Measurements from ENCODE around the gene ERP27. TPM values are rescaled to one million over a fixed set of nuclear protein-coding genes. Genes with fewer than 3 reads are reported as not detected.

The ERP27 gene
- total and polyA plus RNA-seq, 2 of the 8 experiments (the other 6 are each of a cell fraction or from before 2014, with no cell fraction given) = not detected

DNA sequence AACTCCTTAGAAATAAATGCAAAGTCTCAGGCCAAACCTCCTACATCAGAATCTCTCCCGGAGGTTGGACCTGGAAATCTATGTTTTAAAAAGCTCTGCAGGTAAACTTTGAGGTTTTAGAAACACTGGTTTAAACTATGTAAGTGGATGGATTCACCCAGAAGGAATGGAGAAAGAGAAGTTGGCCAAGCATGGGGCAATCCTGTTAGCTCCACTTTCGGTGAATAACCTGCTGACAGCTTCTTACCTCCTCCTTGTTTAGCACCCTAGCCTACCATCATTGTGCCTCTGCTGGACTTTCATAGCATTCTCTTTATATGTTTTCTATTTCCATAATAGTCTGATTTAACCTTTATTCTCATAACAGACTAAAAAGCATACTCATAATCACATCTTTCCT, 26.1 kb upstream of the ERP27 start:
- CTCF ChIA-PET (ENCODE audit: partially characterized antibody) = interaction anchor here (1.5 kb wide), 1 partner anchor 26 kb away, joined by 5 read pairs; the partner anchor contains the start of gene ERP27
- FAIRE-seq = no peak

More for the DNA sequence above, 26.1 kb upstream of the ERP27 start:
- Histone ChIP-seq H4K8ac (ENCODE audit: extremely low read depth, insufficient read depth, low read length) (no peak overlapping the region), H3K4ac (replicated peaks; ENCODE audit: insufficient read length, low read depth, low read length) (no peak overlapping the region), H2BK12ac (ENCODE audit: low read depth, low read length) (no peak overlapping the region), H2BK15ac (ENCODE audit: low read length) (no peak overlapping the region), H3K18ac (ENCODE audit: extremely low read depth, low read length) (no peak overlapping the region), H3K9me3 (ENCODE audit: insufficient read depth in 2 of 2, low read depth in 1 of 2, low read length in 1 of 2) (no peaks in the 10 kb centered on the region), H3K36me3 (ENCODE audit: control insufficient read depth in 2 of 4, insufficient read depth in 4 of 4, low read length in 3 of 4) (no peaks in the 10 kb centered on the region), H2BK120ac (replicated peaks; ENCODE audit: low read depth, low read length) (no peak overlapping the region), H2BK20ac (ENCODE audit: low read length) (no peak overlapping the region), H2AFZ (ENCODE audit: low read length) (no peak overlapping the region), H4K91ac (replicated peaks; ENCODE audit: insufficient read length, low read length) (no peak overlapping the region), H2BK5ac (ENCODE audit: low read depth, low read length) (no peak overlapping the region), H3K4me1 (replicated peaks in 1 of 4; ENCODE audit: control insufficient read depth in 3 of 4, insufficient read depth in 4 of 4, low read length in 3 of 4) (no peaks in the 10 kb centered on the region), H4K5ac (ENCODE audit: insufficient read length, low read depth, low read length) (no peak overlapping the region), H3K79me2 (ENCODE audit: control insufficient read depth in 1 of 2, insufficient read depth in 2 of 2, low read length in 2 of 2) (no peaks in the 10 kb centered on the region), H3K23me2 (ENCODE audit: low read depth, low read length) (no peaks in the 10 kb centered on the region), H3K9ac (replicated peaks in 1 of 4; ENCODE audit: extremely low read depth in 1 of 4, low read depth in 3 of 4, low read length in 3 of 4) (no peak overlapping the region), H3K27me3 (replicated peaks in 1 of 4; ENCODE audit: control insufficient read depth in 3 of 4, extremely low read depth in 1 of 4, insufficient read depth in 3 of 4, low read length in 3 of 4) (peaks cover 0 to 1% (median 0%) of the 10 kb centered on the region in 4 experiments; a peak in 1 of 7 replicates), H2AK5ac (ENCODE audit: low read depth, low read length) (no peak overlapping the region), H3K27ac (ENCODE audit: low read depth, low read length) (no peak overlapping the region), H3K4me2 (ENCODE audit: insufficient read depth in 1 of 2, low read depth in 2 of 2, low read length in 2 of 2) (no peak overlapping the region), H4K20me1 (replicated peaks in 1 of 2; ENCODE audit: control insufficient read depth in 1 of 2, insufficient read depth in 2 of 2, low read length in 2 of 2) (no peaks in the 10 kb centered on the region), H3K4me3 (ENCODE audit: extremely low read depth in 1 of 4, insufficient read depth in 2 of 4, low read depth in 3 of 4, low read length in 4 of 4) (no peak overlapping the region), H3K79me1 (ENCODE audit: low read depth, low read length) (no peaks in the 10 kb centered on the region), H3K14ac (ENCODE audit: insufficient read length) (no peak overlapping the region), H3K56ac (replicated peaks; ENCODE audit: insufficient read length, low read depth, low read length) (no peak overlapping the region), H3K23ac (ENCODE audit: insufficient read length) (no peak overlapping the region)
- DNase-seq (ENCODE audit: low read depth in 1 of 2, low spot score in 2 of 2) = no peak
- no peak for TF ChIP-seq PHF8 (conservative IDR thresholded peaks at IDR 0.05; ENCODE audit: low read depth, low read length)
- TF ChIP-seq, protein P1, sequence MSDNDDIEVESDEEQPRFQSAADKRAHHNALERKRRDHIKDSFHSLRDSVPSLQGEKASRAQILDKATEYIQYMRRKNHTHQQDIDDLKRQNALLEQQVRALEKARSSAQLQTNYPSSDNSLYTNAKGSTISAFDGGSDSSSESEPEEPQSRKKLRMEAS (IDR thresholded peaks at IDR 0.05) = no peak
- TF ChIP-seq GTF2F1 (IDR thresholded peaks at IDR 0.05; ENCODE audit: borderline replicate concordance, low read depth, low read length) = no peak
- TF ChIP-seq, protein P2, sequence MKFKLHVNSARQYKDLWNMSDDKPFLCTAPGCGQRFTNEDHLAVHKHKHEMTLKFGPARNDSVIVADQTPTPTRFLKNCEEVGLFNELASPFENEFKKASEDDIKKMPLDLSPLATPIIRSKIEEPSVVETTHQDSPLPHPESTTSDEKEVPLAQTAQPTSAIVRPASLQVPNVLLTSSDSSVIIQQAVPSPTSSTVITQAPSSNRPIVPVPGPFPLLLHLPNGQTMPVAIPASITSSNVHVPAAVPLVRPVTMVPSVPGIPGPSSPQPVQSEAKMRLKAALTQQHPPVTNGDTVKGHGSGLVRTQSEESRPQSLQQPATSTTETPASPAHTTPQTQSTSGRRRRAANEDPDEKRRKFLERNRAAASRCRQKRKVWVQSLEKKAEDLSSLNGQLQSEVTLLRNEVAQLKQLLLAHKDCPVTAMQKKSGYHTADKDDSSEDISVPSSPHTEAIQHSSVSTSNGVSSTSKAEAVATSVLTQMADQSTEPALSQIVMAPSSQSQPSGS (IDR thresholded peaks at IDR 0.05; ENCODE audit: low read length) = no peak
- TF ChIP-seq RFX5 (IDR thresholded peaks at IDR 0.05; ENCODE audit: borderline replicate concordance, low read depth, low read length) = no peak
- no peak for TF ChIP-seq SAP30 (IDR thresholded peaks at IDR 0.05; ENCODE audit: insufficient read depth, insufficient replicate concordance, low read length)
- TF ChIP-seq HDAC2 (IDR thresholded peaks at IDR 0.05; ENCODE audit: borderline replicate concordance in 1 of 2, low read depth in 2 of 2, low read length in 2 of 2) = no peak
- TF ChIP-seq GABPA (IDR thresholded peaks at IDR 0.05; ENCODE audit: borderline replicate concordance, insufficient read depth, low read length) = no peak
- TF ChIP-seq POLR2AphosphoS5 (IDR thresholded peaks at IDR 0.05; ENCODE audit: low read depth, low read length) = no peak
- no peak for TF ChIP-seq SP2 (IDR thresholded peaks at IDR 0.05; ENCODE audit: low read length)
- no peak for TF ChIP-seq POLR2A (IDR thresholded peaks at IDR 0.05; ENCODE audit: control extremely low read depth in 1 of 2, low read depth in 2 of 2, low read length in 2 of 2)
- POLR2A ChIA-PET (ENCODE audit: partially characterized antibody) = no interaction called here
- WGBS, 2 experiments (ENCODE audit: extremely low coverage in 1 of 2, insufficient coverage in 1 of 2, insufficient read length in 1 of 2, insufficient replicate concordance in 2 of 2, low coverage in 1 of 2, low lambda C conversion rate in 2 of 2, missing lambda C conversion rate in 1 of 2) = 50% methylated on average over 2 of the region's 2 CpGs; no CpG with 5 or more reads in 1 of the 2 experiments

Measured in H1 (cell line).